ENCODE measurements around the gene HSBP1L1. TPM values are rescaled to one million over a fixed set of nuclear protein-coding genes. Genes with fewer than 3 reads are reported as not detected.

Gene HSBP1L1
- total and polyA plus RNA-seq, 2 donors: 6.5 to 25.8 TPM

DNA sequence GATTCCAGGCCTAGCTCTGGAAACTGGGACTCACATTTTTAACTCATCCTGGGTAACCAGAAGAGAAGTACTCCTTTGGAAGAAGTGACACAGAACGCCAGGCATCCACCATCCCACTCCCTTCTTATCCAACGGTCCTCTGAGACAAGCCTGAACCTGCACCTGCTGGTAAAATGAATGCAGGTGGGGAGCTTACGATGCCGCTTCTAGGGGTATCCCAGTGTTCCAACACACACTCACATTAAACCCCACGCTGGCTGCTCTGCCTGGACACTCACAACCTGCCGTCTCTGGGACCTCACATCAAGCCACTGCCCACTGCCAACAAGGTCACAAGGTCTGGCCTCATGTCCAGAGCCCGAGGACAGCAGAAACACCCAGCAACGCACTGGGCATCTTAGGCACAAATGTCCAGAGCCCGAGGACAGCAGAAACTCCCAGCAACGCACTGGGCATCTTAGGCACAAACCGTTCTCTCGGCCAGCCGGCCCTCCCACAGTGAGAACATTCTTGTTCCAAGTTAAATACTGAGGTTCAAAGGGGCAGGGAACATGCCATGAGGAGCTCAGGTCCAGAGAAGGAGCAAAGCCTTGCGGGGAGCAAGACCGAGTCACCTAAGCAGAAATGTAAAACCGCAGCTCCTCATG, 22.8 kb upstream of the HSBP1L1 start:
- no peak for DNase-seq (ENCODE audit: low read depth in 6 of 9, low spot score in 9 of 9)
- Histone ChIP-seq H3K27me3 (ENCODE audit: control insufficient read depth in 2 of 2, insufficient read depth in 1 of 2, low read length in 1 of 2) (no peaks in the 10 kb centered on the region), H3K4me1 (ENCODE audit: control insufficient read depth in 2 of 2, insufficient read depth in 2 of 2, low read length in 2 of 2) (peaks cover 12 to 24% of the 10 kb centered on the region in 2 donors), H3K9me3 (ENCODE audit: control insufficient read depth in 2 of 2, insufficient read depth in 1 of 2, low read length in 1 of 2) (peaks cover 4 to 10% of the 10 kb centered on the region in 2 donors), H3K36me3 (ENCODE audit: control insufficient read depth in 2 of 2, insufficient read depth in 2 of 2, low read length in 1 of 2) (peaks cover 33 to 44% of the 10 kb centered on the region in 2 donors), H3K4me3 (ENCODE audit: low read length in 2 of 2) (no peak overlapping the region), H3K27ac (ENCODE audit: low read depth in 1 of 2, low read length in 1 of 2) (no peak overlapping the region)
- WGBS: 93% methylated on average over 16 of the region's 16 CpGs

DNA sequence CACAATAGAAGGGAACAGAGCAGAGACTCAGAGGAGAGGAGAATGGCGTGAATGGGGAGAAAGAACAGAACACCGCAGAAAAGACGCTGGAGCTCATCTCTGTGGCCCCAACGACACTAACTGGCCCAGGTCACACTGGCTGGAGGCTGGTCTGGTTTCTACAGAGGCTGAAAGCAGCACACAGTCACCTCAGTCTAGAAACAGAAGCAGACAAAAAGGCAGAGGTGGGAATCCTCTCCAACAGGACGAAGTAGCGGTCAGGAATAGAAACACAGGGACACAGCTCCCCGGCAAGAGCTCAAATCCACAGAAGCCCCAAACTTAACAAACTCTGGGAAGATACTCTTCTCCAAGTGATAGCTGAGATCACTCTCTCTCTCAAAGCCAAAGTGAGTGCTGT, 22.2 kb upstream of the HSBP1L1 start:
- H3K4me3 ChIP-seq (ENCODE audit: low read length in 2 of 2): no peak overlapping the region
- peaks cover 0 to 8% of the 10 kb centered on the region in 2 donors for H3K9me3 ChIP-seq (ENCODE audit: control insufficient read depth in 2 of 2, insufficient read depth in 1 of 2, low read length in 1 of 2)
- H3K36me3 ChIP-seq (ENCODE audit: control insufficient read depth in 2 of 2, insufficient read depth in 2 of 2, low read length in 1 of 2): peaks cover 30 to 41% of the 10 kb centered on the region in 2 donors
- H3K4me1 ChIP-seq (ENCODE audit: control insufficient read depth in 2 of 2, insufficient read depth in 2 of 2, low read length in 2 of 2): peaks cover 12 to 24% of the 10 kb centered on the region in 2 donors
- DNase-seq (ENCODE audit: low read depth in 6 of 9, low spot score in 9 of 9): no peak
- 97% methylated on average over 7 of the region's 7 CpGs for WGBS
- no peak overlapping the region for H3K27ac ChIP-seq (ENCODE audit: low read depth in 1 of 2, low read length in 1 of 2)
- H3K27me3 ChIP-seq (ENCODE audit: control insufficient read depth in 2 of 2, insufficient read depth in 1 of 2, low read length in 1 of 2): no peaks in the 10 kb centered on the region

DNA sequence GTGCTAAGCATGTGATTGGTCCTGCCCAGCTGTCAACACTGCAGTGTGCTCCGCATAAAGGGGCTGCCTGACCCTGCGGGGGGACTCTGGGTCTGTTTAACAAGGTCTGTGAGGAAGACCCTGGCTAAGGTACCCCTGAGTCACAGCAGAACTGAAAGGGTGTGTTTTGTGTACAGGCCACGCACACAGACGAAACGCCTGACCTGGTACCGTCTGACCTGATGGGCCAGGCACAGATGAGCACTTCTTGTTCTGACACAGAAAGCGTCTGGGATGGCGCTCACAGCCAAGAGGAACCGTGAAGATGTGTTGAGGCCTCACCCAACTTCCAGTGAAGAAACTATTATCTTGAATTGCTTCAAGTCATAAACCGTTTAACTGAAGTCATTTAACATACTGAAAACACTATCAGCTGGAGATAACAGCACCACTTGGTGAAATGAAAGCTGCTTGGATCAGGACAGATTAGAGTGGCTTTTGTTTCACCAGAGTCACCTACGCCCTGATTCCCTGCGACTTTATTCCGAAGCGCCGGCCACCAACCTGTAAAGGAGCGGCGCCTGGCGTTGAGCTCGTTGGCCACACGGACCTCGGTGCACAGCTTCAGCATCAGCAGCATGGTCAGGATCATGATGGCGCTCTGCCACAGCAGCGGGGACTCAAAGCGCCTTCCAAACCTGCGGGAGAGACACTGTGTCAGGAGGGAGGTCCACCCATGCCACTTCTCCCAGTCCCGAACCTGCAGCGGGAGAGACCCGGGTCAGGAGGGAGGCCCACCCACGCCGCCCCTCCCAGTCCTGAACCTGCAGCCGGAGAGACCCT, 21.4 kb upstream of the HSBP1L1 start:
- no peak for DNase-seq (ENCODE audit: low read depth in 6 of 9, low spot score in 9 of 9)
- peak overlapping the region in 1 of 2 donors; percentile 9 for H3K27ac ChIP-seq (ENCODE audit: low read depth in 1 of 2, low read length in 1 of 2)
- 94% methylated on average over 31 of the region's 31 CpGs for WGBS
- peaks cover 0 to under 1% of the 10 kb centered on the region in 2 donors for H3K9me3 ChIP-seq (ENCODE audit: control insufficient read depth in 2 of 2, insufficient read depth in 1 of 2, low read length in 1 of 2)
- H3K4me3 ChIP-seq (ENCODE audit: low read length in 2 of 2): no peak overlapping the region
- H3K36me3 ChIP-seq (ENCODE audit: control insufficient read depth in 2 of 2, insufficient read depth in 2 of 2, low read length in 1 of 2): peaks cover 30 to 43% of the 10 kb centered on the region in 2 donors
- peaks cover 12 to 24% of the 10 kb centered on the region in 2 donors for H3K4me1 ChIP-seq (ENCODE audit: control insufficient read depth in 2 of 2, insufficient read depth in 2 of 2, low read length in 2 of 2)
- no peaks in the 10 kb centered on the region for H3K27me3 ChIP-seq (ENCODE audit: control insufficient read depth in 2 of 2, insufficient read depth in 1 of 2, low read length in 1 of 2)

DNA sequence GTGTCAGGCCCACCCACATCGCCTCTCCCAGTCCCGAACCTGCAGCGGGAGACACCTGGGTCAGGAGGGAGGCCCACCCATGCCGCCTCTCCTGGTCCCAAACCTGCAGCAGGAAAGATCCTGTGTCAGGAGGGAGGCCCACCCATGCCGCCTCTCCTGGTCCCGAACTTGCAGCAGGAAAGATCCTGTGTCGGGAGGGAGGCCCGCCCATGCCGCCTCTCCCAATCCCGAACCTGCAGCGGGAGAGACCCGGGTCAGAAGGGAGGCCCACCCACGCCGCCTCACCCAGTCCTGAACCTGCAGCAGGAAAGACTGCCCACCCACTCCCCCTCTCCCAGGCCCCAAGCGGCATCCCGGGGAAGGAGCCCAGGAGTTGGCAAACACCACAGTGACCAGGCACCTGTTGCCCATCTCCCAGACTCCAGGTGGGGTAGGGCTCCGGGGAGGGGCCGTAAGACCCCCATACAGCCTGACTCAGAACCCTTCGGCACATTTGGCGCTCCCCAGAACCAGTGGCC, 20.8 kb upstream of the HSBP1L1 start:
- Histone ChIP-seq H3K27ac (ENCODE audit: low read depth in 1 of 2, low read length in 1 of 2) (peak overlapping the region in 1 of 2 donors; percentile 60), H3K9me3 (ENCODE audit: control insufficient read depth in 2 of 2, insufficient read depth in 1 of 2, low read length in 1 of 2) (no peaks in the 10 kb centered on the region), H3K4me1 (ENCODE audit: control insufficient read depth in 2 of 2, insufficient read depth in 2 of 2, low read length in 2 of 2) (peaks cover 12 to 27% of the 10 kb centered on the region in 2 donors), H3K27me3 (ENCODE audit: control insufficient read depth in 2 of 2, insufficient read depth in 1 of 2, low read length in 1 of 2) (no peaks in the 10 kb centered on the region), H3K4me3 (ENCODE audit: low read length in 2 of 2) (no peak overlapping the region), H3K36me3 (ENCODE audit: control insufficient read depth in 2 of 2, insufficient read depth in 2 of 2, low read length in 1 of 2) (peaks cover 28 to 44% of the 10 kb centered on the region in 2 donors)
- WGBS: 96% methylated on average over 20 of the region's 20 CpGs
- no peak for DNase-seq (ENCODE audit: low read depth in 6 of 9, low spot score in 9 of 9)

DNA sequence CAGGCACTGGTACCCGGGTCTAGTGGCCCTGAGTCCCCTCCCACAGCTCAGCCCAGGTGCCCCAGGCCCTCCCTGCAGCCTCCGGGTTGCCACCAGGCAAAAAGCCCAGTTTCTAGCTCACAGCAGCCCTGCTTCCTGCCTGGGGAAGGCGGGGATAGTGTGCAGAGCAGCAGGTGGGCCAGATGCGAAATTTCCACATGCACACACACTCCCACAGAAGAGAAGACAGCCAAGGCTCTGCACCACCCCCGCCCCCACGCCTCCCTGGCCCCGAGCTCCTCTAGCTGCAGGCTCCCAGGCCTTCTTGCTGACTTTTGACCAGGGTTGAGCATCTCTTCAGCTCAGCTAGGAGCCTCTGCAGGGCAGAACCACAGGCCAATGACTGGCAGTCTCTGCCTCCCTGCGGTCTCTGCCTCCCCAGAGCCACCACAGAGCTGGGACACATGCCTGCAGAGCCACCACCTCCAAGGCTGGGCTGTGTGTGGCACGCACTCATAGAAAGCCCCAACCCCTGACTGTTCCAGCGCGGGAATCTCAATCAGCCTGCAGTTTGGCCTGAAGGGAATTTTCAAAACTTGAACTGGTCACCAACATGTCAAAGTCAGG, 20.2 kb upstream of the HSBP1L1 start:
- Histone ChIP-seq H3K27ac (ENCODE audit: low read depth in 1 of 2, low read length in 1 of 2) (peak overlapping the region in 1 of 2 donors; percentile 60), H3K4me3 (ENCODE audit: low read length in 2 of 2) (no peak overlapping the region), H3K4me1 (ENCODE audit: control insufficient read depth in 2 of 2, insufficient read depth in 2 of 2, low read length in 2 of 2) (peaks cover 15 to 31% of the 10 kb centered on the region in 2 donors), H3K27me3 (ENCODE audit: control insufficient read depth in 2 of 2, insufficient read depth in 1 of 2, low read length in 1 of 2) (no peaks in the 10 kb centered on the region), H3K9me3 (ENCODE audit: control insufficient read depth in 2 of 2, insufficient read depth in 1 of 2, low read length in 1 of 2) (no peaks in the 10 kb centered on the region), H3K36me3 (ENCODE audit: control insufficient read depth in 2 of 2, insufficient read depth in 2 of 2, low read length in 1 of 2) (peaks cover 32 to 49% of the 10 kb centered on the region in 2 donors)
- peak in 4 of 9 donors; percentile 51 to 70 (median 63) for DNase-seq (ENCODE audit: low read depth in 6 of 9, low spot score in 9 of 9)
- 33% methylated on average over 11 of the region's 11 CpGs for WGBS

DNA sequence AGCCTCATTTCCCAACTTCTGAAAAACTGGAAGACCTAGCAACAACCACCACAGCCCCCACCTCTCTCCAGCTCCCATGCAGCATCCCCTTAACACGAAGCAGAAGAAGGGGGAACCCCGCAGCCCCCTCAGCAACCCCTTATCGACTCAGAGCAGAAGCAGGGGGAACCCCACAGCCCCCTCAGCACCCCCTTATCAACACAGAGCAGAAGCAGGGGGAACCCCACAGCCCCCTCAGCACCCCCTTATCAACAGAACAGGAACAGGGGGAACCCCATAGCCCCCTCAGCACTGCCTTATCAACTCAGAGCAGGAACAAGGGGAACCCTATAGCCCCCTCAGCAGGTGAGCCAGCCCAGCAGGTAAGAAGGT, 19.7 kb upstream of the HSBP1L1 start:
- H3K4me3 ChIP-seq (ENCODE audit: low read length in 2 of 2): no peak overlapping the region
- H3K9me3 ChIP-seq (ENCODE audit: control insufficient read depth in 2 of 2, insufficient read depth in 1 of 2, low read length in 1 of 2): no peaks in the 10 kb centered on the region
- 37% methylated on average over 3 of the region's 3 CpGs for WGBS
- H3K36me3 ChIP-seq (ENCODE audit: control insufficient read depth in 2 of 2, insufficient read depth in 2 of 2, low read length in 1 of 2): peaks cover 32 to 49% of the 10 kb centered on the region in 2 donors
- peaks cover 15 to 34% of the 10 kb centered on the region in 2 donors for H3K4me1 ChIP-seq (ENCODE audit: control insufficient read depth in 2 of 2, insufficient read depth in 2 of 2, low read length in 2 of 2)
- H3K27ac ChIP-seq (ENCODE audit: low read depth in 1 of 2, low read length in 1 of 2): no peak overlapping the region
- no peak for DNase-seq (ENCODE audit: low read depth in 6 of 9, low spot score in 9 of 9)
- no peaks in the 10 kb centered on the region for H3K27me3 ChIP-seq (ENCODE audit: control insufficient read depth in 2 of 2, insufficient read depth in 1 of 2, low read length in 1 of 2)

DNA sequence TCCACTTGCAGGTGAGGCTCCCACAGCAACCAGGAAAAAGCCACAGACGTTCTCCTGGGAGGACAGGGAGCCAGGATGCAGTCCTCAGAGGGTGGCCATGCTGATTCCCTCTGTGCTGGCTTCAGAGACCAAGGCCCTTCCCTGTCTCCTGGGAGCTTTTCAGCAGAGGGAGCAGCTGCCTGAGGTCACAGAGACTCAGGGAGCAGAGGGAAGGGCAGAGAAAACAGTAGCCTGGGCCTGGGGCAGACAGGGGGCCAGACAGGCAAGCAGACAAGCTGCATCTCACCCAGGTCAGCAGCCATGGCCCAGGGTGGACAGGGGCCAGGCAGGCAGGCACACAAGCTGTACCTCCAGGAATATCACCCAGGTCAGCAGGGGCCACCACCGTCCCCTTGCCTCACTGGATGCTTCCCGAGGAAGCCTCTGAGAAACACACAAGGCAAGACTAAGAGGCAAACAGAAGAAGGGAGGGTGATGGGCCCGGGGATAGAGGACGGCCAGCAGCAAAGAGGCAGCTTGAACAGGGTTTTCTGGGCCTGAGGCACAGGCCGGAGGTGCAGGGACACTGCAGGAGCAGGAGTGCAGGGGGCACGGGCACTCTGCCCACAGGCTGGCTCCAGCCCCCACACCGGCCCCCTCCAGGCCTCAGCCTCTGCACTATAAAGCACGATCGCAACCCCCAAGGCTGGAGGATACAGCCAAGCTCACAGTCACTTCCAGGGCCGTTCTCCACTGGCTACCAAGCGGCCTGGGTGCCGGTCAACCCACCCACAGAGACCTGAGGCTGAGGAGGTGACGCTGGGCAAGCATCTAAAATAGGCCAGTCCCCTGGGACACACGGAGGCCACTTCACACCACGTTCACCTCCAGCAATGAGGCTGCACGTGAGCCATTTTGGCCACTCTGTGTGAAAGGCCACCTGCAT, 19.1 kb upstream of the HSBP1L1 start:
- DNase-seq (ENCODE audit: low read depth in 6 of 9, low spot score in 9 of 9): no peak
- Histone ChIP-seq H3K27ac (ENCODE audit: low read depth in 1 of 2, low read length in 1 of 2) (no peak overlapping the region), H3K36me3 (ENCODE audit: control insufficient read depth in 2 of 2, insufficient read depth in 2 of 2, low read length in 1 of 2) (peaks cover 29 to 49% of the 10 kb centered on the region in 2 donors), H3K9me3 (ENCODE audit: control insufficient read depth in 2 of 2, insufficient read depth in 1 of 2, low read length in 1 of 2) (no peaks in the 10 kb centered on the region), H3K27me3 (ENCODE audit: control insufficient read depth in 2 of 2, insufficient read depth in 1 of 2, low read length in 1 of 2) (peaks cover 0 to under 1% of the 10 kb centered on the region in 2 donors), H3K4me1 (ENCODE audit: control insufficient read depth in 2 of 2, insufficient read depth in 2 of 2, low read length in 2 of 2) (peaks cover 21 to 40% of the 10 kb centered on the region in 2 donors), H3K4me3 (ENCODE audit: low read length in 2 of 2) (no peak overlapping the region)
- 97% methylated on average over 17 of the region's 17 CpGs for WGBS

DNA sequence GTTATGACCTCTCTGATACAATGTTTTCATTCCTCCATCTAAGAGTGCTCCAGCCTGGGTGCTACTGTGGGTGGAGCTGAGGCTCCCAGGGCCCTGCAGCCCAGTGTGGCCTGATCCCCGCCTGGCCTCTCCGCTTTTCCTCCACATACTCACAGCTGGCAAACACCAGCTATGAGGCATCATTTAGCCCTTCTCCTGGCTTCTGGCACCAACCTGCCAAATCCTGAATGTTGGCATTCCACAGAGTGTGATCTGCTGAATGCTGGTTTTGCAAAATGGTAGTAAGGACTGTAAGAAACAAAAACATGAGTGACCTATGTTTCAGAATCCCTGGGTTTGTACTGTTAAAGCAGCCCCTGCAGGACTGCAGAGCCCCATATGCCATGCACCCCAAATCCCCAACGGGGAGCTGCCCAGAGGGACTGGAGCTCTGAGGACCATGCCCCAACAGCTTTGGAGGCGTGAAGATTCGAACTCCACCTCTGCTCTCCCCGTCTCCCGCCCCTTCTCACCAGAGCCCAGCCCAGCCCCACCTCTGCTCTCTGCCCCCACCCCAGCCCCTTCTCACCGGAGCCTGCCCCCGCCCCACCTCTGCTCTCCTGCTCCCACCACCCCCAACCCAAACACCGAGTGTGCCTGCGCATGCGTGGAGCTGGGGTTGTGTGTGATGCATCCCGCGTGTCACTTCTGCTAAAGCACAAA, 17.2 kb upstream of the HSBP1L1 start:
- Histone ChIP-seq H3K27ac (ENCODE audit: low read depth in 1 of 2, low read length in 1 of 2) (no peak overlapping the region), H3K36me3 (ENCODE audit: control insufficient read depth in 2 of 2, insufficient read depth in 2 of 2, low read length in 1 of 2) (peaks cover 13 to 35% of the 10 kb centered on the region in 2 donors), H3K4me1 (ENCODE audit: control insufficient read depth in 2 of 2, insufficient read depth in 2 of 2, low read length in 2 of 2) (peaks cover 26 to 40% of the 10 kb centered on the region in 2 donors), H3K27me3 (ENCODE audit: control insufficient read depth in 2 of 2, insufficient read depth in 1 of 2, low read length in 1 of 2) (peaks cover 3 to 10% of the 10 kb centered on the region in 2 donors), H3K4me3 (ENCODE audit: low read length in 2 of 2) (no peak overlapping the region), H3K9me3 (ENCODE audit: control insufficient read depth in 2 of 2, insufficient read depth in 1 of 2, low read length in 1 of 2) (no peaks in the 10 kb centered on the region)
- DNase-seq (ENCODE audit: low read depth in 6 of 9, low spot score in 9 of 9): no peak
- 97% methylated on average over 14 of the region's 14 CpGs for WGBS
